ENCODE data around the gene ZFP36L2. TPM values are rescaled to one million over a fixed set of nuclear protein-coding genes. Genes with fewer than 3 reads are reported as not detected.

ZFP36L2 gene
- total RNA-seq, 1 donor from 2014 or later = 206 TPM

- H3K27ac ChIP-seq = peak overlapping the region; percentile 98
- intact Hi-C loops (cut with DNase I) = loop anchor here (2.0 to 10.0 kb wide), 6 partner anchors 156 to 363 kb away; no protein-coding TSS in a partner anchor
Observed at GRCh38 chr2:43227830-43228281, 1.4 kb upstream of the ZFP36L2 start.

GRCh38 chr2:43226955-43227829, 786 bp upstream of the ZFP36L2 start:
- TF ChIP-seq POLR2AphosphoS5 (IDR thresholded peaks at IDR 0.05; ENCODE audit: insufficient read depth in 1 of 2, low read depth in 1 of 2) = peak in 1 of 2 donors; percentile 85
- no peak for TF ChIP-seq POLR2A (IDR thresholded peaks at IDR 0.05)
- TF ChIP-seq CTCF (IDR thresholded peaks at IDR 0.05) = no peak
- no peaks in the 10 kb centered on the region for H3K9me3 ChIP-seq
- peak in 1 of 2 donors; percentile 98 for DNase-seq (ENCODE audit: extremely low spot score in 2 of 2)
- peaks cover 21% of the 10 kb centered on the region for H3K4me1 ChIP-seq
- intact Hi-C loops (cut with DNase I) = loop anchor here (5.0 to 10.0 kb wide), 5 partner anchors 155 to 362 kb away; no protein-coding TSS in a partner anchor
- peak overlapping the region; percentile 98 for H3K27ac ChIP-seq
- peak overlapping the region; percentile 97 to 99 for H3K4me3 ChIP-seq
- H3K36me3 ChIP-seq = peaks cover 0 to 45% of the 10 kb centered on the region in 2 donors
- no peaks in the 10 kb centered on the region for H3K27me3 ChIP-seq

More at GRCh38 chr2:43227830-43228281, 1.4 kb upstream of the ZFP36L2 start:
- peak overlapping the region; percentile 97 to 99 for H3K4me3 ChIP-seq
- DNase-seq (ENCODE audit: extremely low spot score in 2 of 2) = no peak
- peaks cover 21% of the 10 kb centered on the region for H3K4me1 ChIP-seq
- H3K9me3 ChIP-seq = no peaks in the 10 kb centered on the region
- no peak for TF ChIP-seq POLR2A (IDR thresholded peaks at IDR 0.05)
- TF ChIP-seq POLR2AphosphoS5 (IDR thresholded peaks at IDR 0.05; ENCODE audit: insufficient read depth in 1 of 2, low read depth in 1 of 2) = peak in 1 of 2 donors; percentile 64
- peaks cover 0 to 38% of the 10 kb centered on the region in 2 donors for H3K36me3 ChIP-seq
- no peaks in the 10 kb centered on the region for H3K27me3 ChIP-seq

- Histone ChIP-seq H3K4me3 (peak overlapping the region; percentile 97 to 99), H3K27me3 (no peaks in the 10 kb centered on the region), H3K9me3 (no peaks in the 10 kb centered on the region), H3K4me1 (peaks cover 30% of the 10 kb centered on the region), H3K27ac (peak overlapping the region; percentile 99), H3K36me3 (peaks cover 0 to 47% of the 10 kb centered on the region in 2 donors)
- TF ChIP-seq CTCF (IDR thresholded peaks at IDR 0.05) (no peak), POLR2A (IDR thresholded peaks at IDR 0.05) (peak in 1 of 2 donors; percentile 85), POLR2AphosphoS5 (IDR thresholded peaks at IDR 0.05; ENCODE audit: insufficient read depth in 1 of 2, low read depth in 1 of 2) (peak in 1 of 2 donors; percentile 78)
- DNase-seq (ENCODE audit: extremely low spot score in 2 of 2) = peak in 1 of 2 donors; percentile 93
- intact Hi-C loops (cut with DNase I) = loop anchor here (2.0 to 10.0 kb wide), 6 partner anchors 154 to 397 kb away; no protein-coding TSS in a partner anchor
Observed at GRCh38 chr2:43225788-43226557, 433 bp downstream of the ZFP36L2 start.

GRCh38 chr2:43225093-43225787, 1.2 kb downstream of the ZFP36L2 start:
- H3K27ac ChIP-seq = peak overlapping the region; percentile 99
- H3K4me1 ChIP-seq = peaks cover 38% of the 10 kb centered on the region
- peaks cover 0 to 41% of the 10 kb centered on the region in 2 donors for H3K36me3 ChIP-seq
- no peaks in the 10 kb centered on the region for H3K27me3 ChIP-seq
- H3K9me3 ChIP-seq = no peaks in the 10 kb centered on the region
- H3K4me3 ChIP-seq = peak overlapping the region; percentile 97 to 99
- no peak for DNase-seq (ENCODE audit: extremely low spot score in 2 of 2)
- TF ChIP-seq CTCF (IDR thresholded peaks at IDR 0.05) (no peak), POLR2AphosphoS5 (IDR thresholded peaks at IDR 0.05; ENCODE audit: insufficient read depth in 1 of 2, low read depth in 1 of 2) (peak in 1 of 2 donors; percentile 57), POLR2A (IDR thresholded peaks at IDR 0.05) (no peak)
- intact Hi-C loops (cut with DNase I) = loop anchor here (2.0 to 10.0 kb wide), 6 partner anchors 153 to 396 kb away; no protein-coding TSS in a partner anchor

Data from vagina (tissue), 2 donors.